ENCODE data around the gene CUTA.

Gene CUTA

GRCh38 chr6:33443619-33444504, 26.0 kb upstream of the CUTA start:
- TF ChIP-seq CTCF (IDR thresholded peaks at IDR 0.05), result no peak

GRCh38 chr6:33443025-33443424, 25.1 kb upstream of the CUTA start:
- TF ChIP-seq CTCF (IDR thresholded peaks at IDR 0.05), result no peak

GRCh38 chr6:33442283-33442682, 24.4 kb upstream of the CUTA start:
- no peak for TF ChIP-seq CTCF (IDR thresholded peaks at IDR 0.05)

GRCh38 chr6:33441457-33441856, 23.6 kb upstream of the CUTA start:
- no peak for TF ChIP-seq CTCF (IDR thresholded peaks at IDR 0.05)

- TF ChIP-seq CTCF (IDR thresholded peaks at IDR 0.05), result no peak
Observed at GRCh38 chr6:33440649-33441309, 22.9 kb upstream of the CUTA start.

GRCh38 chr6:33439956-33440648, 22.2 kb upstream of the CUTA start:
- TF ChIP-seq CTCF (IDR thresholded peaks at IDR 0.05), result no peak

- no peak for TF ChIP-seq CTCF (IDR thresholded peaks at IDR 0.05)
Observed at GRCh38 chr6:33438978-33439594, 21.2 kb upstream of the CUTA start.
